Cortex of kidney (tissue), 1 donor: ENCODE measurements around the gene CMTR1.
A peak's percentile ranks its signal among the peaks of the same experiment; 100 is the strongest.
"Not testable (repeated sequence)": the region's sequence is repeated elsewhere in the genome, so short reads cannot be mapped to it uniquely, and the experiment has no call there.

Experiments used
- DNase-seq: peaks from one replicate; lab custom pipeline; 2025; lab: John Stamatoyannopoulos, UW

Gene CMTR1

GRCh38 chr6:37432916-37433656, at the start of gene CMTR1:
CMTR1 (plus strand) TSS chr6:37433221; CDS start chr6:37435630, 2,409 bp downstream.
- DNase-seq = peak; percentile 60

- DNase-seq = no peak
Measured at GRCh38 chr6:37388578-37388977, 44.4 kb upstream of the CMTR1 start.

GRCh38 chr6:37389857-37390256, 43.2 kb upstream of the CMTR1 start:
- DNase-seq = no peak

GRCh38 chr6:37391120-37391519, 41.9 kb upstream of the CMTR1 start:
- DNase-seq = no peak

- DNase-seq = no peak
Measured at GRCh38 chr6:37392821-37393220, 40.2 kb upstream of the CMTR1 start.

GRCh38 chr6:37393381-37393929, 39.6 kb upstream of the CMTR1 start:
- no peak for DNase-seq

GRCh38 chr6:37396571-37397180, 36.3 kb upstream of the CMTR1 start:
- DNase-seq = no peak

GRCh38 chr6:37399131-37399530, 33.9 kb upstream of the CMTR1 start:
- no peak for DNase-seq

- DNase-seq = no peak
Measured at GRCh38 chr6:37399795-37400490, 33.1 kb upstream of the CMTR1 start.

- not testable (repeated sequence) for DNase-seq
Measured at GRCh38 chr6:37401658-37402057, 31.4 kb upstream of the CMTR1 start.

- DNase-seq = no peak
Measured at GRCh38 chr6:37406726-37407341, 26.2 kb upstream of the CMTR1 start.

- DNase-seq = no peak
Measured at GRCh38 chr6:37407948-37408347, 25.1 kb upstream of the CMTR1 start.

- DNase-seq = no peak
Measured at GRCh38 chr6:37409501-37409900, 23.5 kb upstream of the CMTR1 start.

GRCh38 chr6:37417393-37417792, 15.6 kb upstream of the CMTR1 start:
- DNase-seq = no peak

GRCh38 chr6:37418722-37419121, 14.3 kb upstream of the CMTR1 start:
- DNase-seq = no peak

GRCh38 chr6:37426058-37426944, 6.7 kb upstream of the CMTR1 start:
- no peak for DNase-seq

GRCh38 chr6:37426945-37427510, 6.0 kb upstream of the CMTR1 start:
- DNase-seq = no peak

GRCh38 chr6:37429352-37429750, 3.7 kb upstream of the CMTR1 start:
- no peak for DNase-seq

- DNase-seq = no peak
Measured at GRCh38 chr6:37432590-37432915, 468 bp upstream of the CMTR1 start.

- DNase-seq = no peak
Measured at GRCh38 chr6:37433657-37434271, 743 bp downstream of the CMTR1 start.

- no peak for DNase-seq
Measured at GRCh38 chr6:37435373-37435772, 2.4 kb downstream of the CMTR1 start.
